ENCODE measurements around the gene TCTA.

Gene TCTA

GRCh38 chr3:49460956-49461355 is 48.7 kb downstream of the TCTA start:
- no peak for DNase-seq (ENCODE audit: low read depth)

- no peak for DNase-seq (ENCODE audit: low read depth)
Measured at GRCh38 chr3:49461443-49462171, 49.4 kb downstream of the TCTA start.

- DNase-seq (ENCODE audit: low read depth), result no peak
Measured at GRCh38 chr3:49462222-49462621, 50.0 kb downstream of the TCTA start.

DNA sequence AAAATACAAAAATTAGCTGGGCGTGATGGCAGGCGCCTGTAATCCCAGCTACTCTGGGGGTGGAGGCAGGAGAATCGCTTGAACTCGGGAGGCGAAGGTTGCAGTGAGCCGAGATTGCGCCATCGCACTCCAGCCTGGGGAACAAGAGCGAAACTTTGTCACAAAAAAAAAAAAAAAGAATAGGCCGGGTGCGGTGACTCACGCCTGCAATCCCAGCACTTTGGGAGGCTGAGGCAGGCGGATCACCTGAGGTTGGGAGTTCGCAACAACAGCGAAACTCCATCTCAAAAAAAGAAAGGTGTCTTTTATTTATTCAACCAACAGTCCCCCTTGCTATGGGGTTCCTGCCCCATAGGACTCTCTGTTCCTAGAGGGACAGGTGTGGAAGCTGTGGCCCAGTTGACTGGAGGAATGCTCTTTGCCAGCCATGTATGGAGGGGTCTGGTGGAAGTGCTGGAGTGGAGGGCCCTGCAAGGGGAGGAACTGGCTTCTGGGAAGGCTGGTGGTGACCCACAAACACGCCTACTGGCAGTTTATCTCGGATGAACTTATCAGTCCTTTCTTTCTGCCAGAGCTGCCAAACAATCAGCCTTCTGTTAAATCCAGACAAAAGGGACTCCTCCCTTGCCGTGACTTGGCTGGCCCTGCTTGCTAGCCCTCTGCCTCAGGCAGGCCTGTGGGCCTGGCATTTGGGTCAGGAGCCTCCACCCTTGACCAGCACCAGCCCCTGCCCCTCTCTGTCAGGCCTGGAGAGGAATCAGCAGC is 53.2 kb downstream of the TCTA start:
- DNase-seq (ENCODE audit: low read depth), result no peak
